KMS-11 (cell line): ENCODE measurements around the gene SMPDL3A.

Source experiments
- H2AFZ ChIP-seq: fragments of 200-600 bp; sonication (generic); 2 replicates; pipeline ENCODE4 v1.6.1; 2016; ENCODE audit warnings: antibody characterized with exemption, mixed run types, low read depth
- H3K27ac ChIP-seq: fragments of 200-600 bp; sonication (generic); 2 replicates; pipeline ENCODE4 v1.6.1; 2016; ENCODE audit warnings: mild to moderate bottlenecking, mixed run types
- H3K27me3 ChIP-seq: fragments of 200-600 bp; sonication (generic); 2 replicates; pipeline ENCODE4 v1.6.1; 2017; ENCODE audit warnings: mild to moderate bottlenecking, low read depth, mixed run types, moderate library complexity; ENCODE audit not compliant: insufficient read depth
- H3K36me3 ChIP-seq: fragments of 200-600 bp; sonication (generic); 2 replicates; pipeline ENCODE4 v1.6.1; 2017; ENCODE audit warnings: mild to moderate bottlenecking, mixed run types; ENCODE audit not compliant: insufficient read depth
- H3K4me1 ChIP-seq: fragments of 200-600 bp; sonication (generic); 2 replicates; pipeline ENCODE4 v1.6.1; 2016; ENCODE audit warnings: mild to moderate bottlenecking, low read depth, mixed run types; ENCODE audit not compliant: poor library complexity, severe bottlenecking
- H3K4me2 ChIP-seq: fragments of 200-600 bp; sonication (generic); 2 replicates; pipeline ENCODE4 v1.7.0; 2016; ENCODE audit warnings: mild to moderate bottlenecking, mixed run types
- H3K4me3 ChIP-seq: fragments of 200-600 bp; sonication (generic); IDR thresholded peaks from 2 replicates; pipeline ENCODE4 v1.6.1; 2017; ENCODE audit warnings: low read depth, low read length, mixed read lengths; ENCODE audit not compliant: insufficient read depth
- H3K79me2 ChIP-seq: fragments of 200-600 bp; sonication (generic); 2 replicates; pipeline ENCODE4 v1.6.1; 2016; ENCODE audit warnings: low read depth, mixed run types; ENCODE audit not compliant: insufficient read depth
- H3K9ac ChIP-seq: fragments of 200-600 bp; sonication (generic); 2 replicates; pipeline ENCODE4 v1.6.1; 2016; ENCODE audit warnings: mild to moderate bottlenecking, mixed run types
- H4K20me1 ChIP-seq: fragments of 200-600 bp; sonication (generic); 2 replicates; pipeline ENCODE4 v1.6.1; 2016; ENCODE audit warnings: mild to moderate bottlenecking, mixed run types; ENCODE audit not compliant: insufficient read depth
- TF ChIP-seq, protein P1 (sequence below): fragments of 200-600 bp; sonication (generic); conservative IDR thresholded peaks from 2 replicates; pipeline ENCODE4 v1.6.1; 2017; ENCODE audit warnings: low read depth, mild to moderate bottlenecking, antibody characterized with exemption, low read length, moderate library complexity, mixed read lengths

SMPDL3A gene

DNA sequence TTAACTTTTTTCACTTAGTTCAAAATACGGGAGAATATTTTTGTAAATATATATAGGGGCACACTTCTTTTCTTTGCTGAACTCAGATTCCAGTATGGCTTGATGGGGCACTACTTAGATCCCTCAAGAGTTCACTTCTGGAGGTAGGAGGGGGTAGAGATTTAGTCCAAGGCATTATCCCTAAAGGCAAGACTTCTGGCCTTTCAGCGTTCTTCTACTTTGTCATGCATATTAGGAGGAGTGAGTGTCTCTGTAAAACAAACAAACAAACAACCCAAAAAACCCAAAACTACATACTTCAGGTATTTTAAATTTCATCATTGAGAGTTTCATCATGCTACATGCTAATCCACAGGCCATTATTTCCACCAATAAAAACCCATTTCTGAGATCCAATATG is 32.0 kb downstream of the SMPDL3A start:
- Histone ChIP-seq H2AFZ (no peak overlapping the region), H3K36me3 (no peaks in the 10 kb centered on the region), H3K4me1 (no peaks in the 10 kb centered on the region), H3K9ac (no peak overlapping the region), H3K79me2 (no peaks in the 10 kb centered on the region), H3K27me3 (no peaks in the 10 kb centered on the region), H3K4me3 (no peak overlapping the region), H3K27ac (no peak overlapping the region), H3K4me2 (no peak overlapping the region), H4K20me1 (no peaks in the 10 kb centered on the region)
- TF ChIP-seq, protein P1, sequence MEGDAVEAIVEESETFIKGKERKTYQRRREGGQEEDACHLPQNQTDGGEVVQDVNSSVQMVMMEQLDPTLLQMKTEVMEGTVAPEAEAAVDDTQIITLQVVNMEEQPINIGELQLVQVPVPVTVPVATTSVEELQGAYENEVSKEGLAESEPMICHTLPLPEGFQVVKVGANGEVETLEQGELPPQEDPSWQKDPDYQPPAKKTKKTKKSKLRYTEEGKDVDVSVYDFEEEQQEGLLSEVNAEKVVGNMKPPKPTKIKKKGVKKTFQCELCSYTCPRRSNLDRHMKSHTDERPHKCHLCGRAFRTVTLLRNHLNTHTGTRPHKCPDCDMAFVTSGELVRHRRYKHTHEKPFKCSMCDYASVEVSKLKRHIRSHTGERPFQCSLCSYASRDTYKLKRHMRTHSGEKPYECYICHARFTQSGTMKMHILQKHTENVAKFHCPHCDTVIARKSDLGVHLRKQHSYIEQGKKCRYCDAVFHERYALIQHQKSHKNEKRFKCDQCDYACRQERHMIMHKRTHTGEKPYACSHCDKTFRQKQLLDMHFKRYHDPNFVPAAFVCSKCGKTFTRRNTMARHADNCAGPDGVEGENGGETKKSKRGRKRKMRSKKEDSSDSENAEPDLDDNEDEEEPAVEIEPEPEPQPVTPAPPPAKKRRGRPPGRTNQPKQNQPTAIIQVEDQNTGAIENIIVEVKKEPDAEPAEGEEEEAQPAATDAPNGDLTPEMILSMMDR: no peak

GRCh38 chr6:122825163-122825562 is 36.1 kb downstream of the SMPDL3A start:
- Histone ChIP-seq H3K79me2 (no peaks in the 10 kb centered on the region), H3K4me1 (no peaks in the 10 kb centered on the region), H3K36me3 (no peaks in the 10 kb centered on the region), H2AFZ (no peak overlapping the region), H3K4me2 (no peak overlapping the region), H3K27ac (no peak overlapping the region), H4K20me1 (no peaks in the 10 kb centered on the region), H3K9ac (no peak overlapping the region), H3K27me3 (no peaks in the 10 kb centered on the region), H3K4me3 (no peak overlapping the region)
- TF ChIP-seq, protein P1: no peak

DNA sequence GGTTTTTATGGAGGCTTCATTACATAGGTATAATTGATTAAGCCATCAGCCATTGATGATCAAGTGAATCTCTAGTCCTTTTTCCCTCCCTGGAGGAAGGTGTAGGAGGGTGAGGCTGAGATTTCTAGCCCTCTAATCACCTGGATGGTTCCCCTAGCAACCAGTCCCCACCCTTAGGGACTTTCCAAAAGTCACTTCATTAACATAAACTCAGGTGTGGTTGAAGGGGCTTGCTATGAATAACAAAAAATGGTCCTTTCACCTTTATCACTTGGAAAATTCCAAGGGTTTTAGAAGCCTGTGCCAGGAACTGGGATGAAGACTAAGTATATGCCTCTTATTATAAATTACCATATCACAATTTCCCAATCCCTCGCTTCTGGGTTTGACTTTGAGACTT is 40.4 kb downstream of the SMPDL3A start:
- H3K4me1 ChIP-seq: no peaks in the 10 kb centered on the region
- no peaks in the 10 kb centered on the region for H4K20me1 ChIP-seq
- H3K36me3 ChIP-seq: no peaks in the 10 kb centered on the region
- TF ChIP-seq, protein P1: no peak
- H2AFZ ChIP-seq: no peak overlapping the region
- no peak overlapping the region for H3K4me3 ChIP-seq
- H3K79me2 ChIP-seq: no peaks in the 10 kb centered on the region
- H3K27me3 ChIP-seq: no peaks in the 10 kb centered on the region
- H3K27ac ChIP-seq: no peak overlapping the region
- no peak overlapping the region for H3K4me2 ChIP-seq
- H3K9ac ChIP-seq: no peak overlapping the region

DNA sequence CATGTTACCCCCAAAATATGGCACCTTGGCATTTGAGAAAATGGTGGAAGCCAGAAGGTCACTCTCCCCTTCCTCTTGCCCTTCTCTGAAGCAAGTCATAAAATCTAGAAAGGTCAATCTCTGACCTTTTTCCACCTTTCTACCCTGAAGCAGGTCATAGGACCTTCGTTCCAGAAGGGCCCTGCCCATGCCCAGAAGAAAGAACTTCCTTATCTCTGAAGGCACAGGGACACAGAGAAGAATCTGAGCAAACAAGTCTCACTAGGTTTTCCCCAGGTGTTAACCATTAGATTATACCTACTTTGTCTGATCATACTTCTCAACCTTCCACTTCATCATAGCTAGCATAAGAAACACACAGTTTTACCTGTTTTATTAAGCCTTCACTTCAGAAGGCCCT is 42.5 kb downstream of the SMPDL3A start:
- Histone ChIP-seq H3K4me2 (no peak overlapping the region), H4K20me1 (no peaks in the 10 kb centered on the region), H3K4me3 (no peak overlapping the region)

More for the DNA sequence above, 42.5 kb downstream of the SMPDL3A start:
- Histone ChIP-seq H3K4me1 (no peaks in the 10 kb centered on the region), H3K36me3 (no peaks in the 10 kb centered on the region), H3K27ac (no peak overlapping the region), H2AFZ (no peak overlapping the region), H3K9ac (no peak overlapping the region), H3K79me2 (no peaks in the 10 kb centered on the region), H3K27me3 (no peaks in the 10 kb centered on the region)
- TF ChIP-seq, protein P1: no peak
